ENCODE data around the gene CD99L2. TPM values are rescaled to one million over a fixed set of nuclear protein-coding genes. Genes with fewer than 3 reads are reported as not detected.

Gene CD99L2
- total RNA-seq, 2 donors from 2014 or later, result 66.0 to 72.0 TPM

- no peak for TF ChIP-seq CTCF (IDR thresholded peaks at IDR 0.05)
- Histone ChIP-seq H3K27me3 (no peaks in the 10 kb centered on the region), H3K27ac (no peak overlapping the region), H3K4me3 (no peak overlapping the region), H3K9me3 (no peaks in the 10 kb centered on the region), H3K36me3 (no peaks in the 10 kb centered on the region), H3K4me1 (no peaks in the 10 kb centered on the region)
- no peak for DNase-seq (ENCODE audit: low spot score)
Observed at GRCh38 chrX:150903110-150903508, 4.6 kb upstream of the CD99L2 start.

GRCh38 chrX:150902434-150903109, 4.1 kb upstream of the CD99L2 start:
- Histone ChIP-seq H3K4me3 (no peak overlapping the region), H3K9me3 (no peaks in the 10 kb centered on the region), H3K27ac (no peak overlapping the region), H3K4me1 (no peaks in the 10 kb centered on the region), H3K36me3 (no peaks in the 10 kb centered on the region), H3K27me3 (no peaks in the 10 kb centered on the region)
- DNase-seq (ENCODE audit: low spot score), result no peak
- TF ChIP-seq CTCF (IDR thresholded peaks at IDR 0.05), result no peak

GRCh38 chrX:150899191-150899757, 806 bp upstream of the CD99L2 start:
- DNase-seq (ENCODE audit: low spot score), result no peak
- no peak for TF ChIP-seq CTCF (IDR thresholded peaks at IDR 0.05)
- H3K27me3 ChIP-seq, result no peaks in the 10 kb centered on the region

GRCh38 chrX:150897421-150898320, 797 bp downstream of the CD99L2 start:
- no peak for TF ChIP-seq CTCF (IDR thresholded peaks at IDR 0.05)
- H3K4me3 ChIP-seq, result peak overlapping the region; percentile 52 to 56
- H3K27ac ChIP-seq, result peak overlapping the region; percentile 79 to 80
- DNase-seq (ENCODE audit: low spot score), result no peak
- H3K9me3 ChIP-seq, result no peaks in the 10 kb centered on the region
- no peaks in the 10 kb centered on the region for H3K27me3 ChIP-seq
- H3K36me3 ChIP-seq, result no peaks in the 10 kb centered on the region
- H3K4me1 ChIP-seq, result no peaks in the 10 kb centered on the region

More at GRCh38 chrX:150899191-150899757, 806 bp upstream of the CD99L2 start:
- H3K27ac ChIP-seq, result peak overlapping the region; percentile 67 to 79
- peak overlapping the region; percentile 52 to 56 for H3K4me3 ChIP-seq
- no peaks in the 10 kb centered on the region for H3K36me3 ChIP-seq
- no peaks in the 10 kb centered on the region for H3K4me1 ChIP-seq
- no peaks in the 10 kb centered on the region for H3K9me3 ChIP-seq

GRCh38 chrX:150896632-150897031, 1.8 kb downstream of the CD99L2 start:
- no peak for DNase-seq (ENCODE audit: low spot score)
- no peak overlapping the region for H3K27ac ChIP-seq
- TF ChIP-seq CTCF (IDR thresholded peaks at IDR 0.05), result no peak
- no peak overlapping the region for H3K4me3 ChIP-seq
- H3K36me3 ChIP-seq, result no peaks in the 10 kb centered on the region
- H3K4me1 ChIP-seq, result no peaks in the 10 kb centered on the region
- H3K9me3 ChIP-seq, result no peaks in the 10 kb centered on the region
- H3K27me3 ChIP-seq, result no peaks in the 10 kb centered on the region
